ENCODE measurements around the gene SLC6A1. TPM values are rescaled to one million over a fixed set of nuclear protein-coding genes. Genes with fewer than 3 reads are reported as not detected.

SLC6A1 gene
- total and polyA plus RNA-seq, 2 of the 8 experiments (the other 6 are each of a cell fraction or from before 2014, with no cell fraction given), result 0.30 to 0.63 TPM

DNA sequence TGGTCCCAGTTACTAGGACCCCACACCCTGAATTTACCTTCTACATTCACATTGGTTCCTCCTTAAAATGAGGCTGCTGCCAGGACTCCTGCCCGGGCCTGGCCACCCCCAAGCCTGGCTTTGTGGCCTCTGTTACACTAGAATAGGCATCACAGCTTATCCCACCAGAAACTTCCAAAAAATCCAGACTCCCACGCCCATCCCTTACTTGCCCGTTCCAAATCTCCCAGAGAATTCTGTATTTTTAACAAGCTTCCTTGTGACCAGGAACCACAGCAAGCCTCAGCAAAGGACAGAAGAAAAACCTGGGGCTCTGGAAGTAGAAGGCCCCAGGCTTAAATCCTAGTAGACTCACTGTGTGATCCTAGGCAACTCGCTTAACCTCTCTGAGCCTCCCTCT is 36.0 kb upstream of the SLC6A1 start:
- Histone ChIP-seq H3K27me3 (replicated peaks in 1 of 4; ENCODE audit: control insufficient read depth in 3 of 4, extremely low read depth in 1 of 4, insufficient read depth in 3 of 4, low read length in 3 of 4) (no peaks in the 10 kb centered on the region), H4K5ac (ENCODE audit: insufficient read length, low read depth, low read length) (no peak overlapping the region), H3K4me2 (ENCODE audit: insufficient read depth in 1 of 2, low read depth in 2 of 2, low read length in 2 of 2) (no peak overlapping the region), H3K23me2 (ENCODE audit: low read depth, low read length) (no peaks in the 10 kb centered on the region), H2BK12ac (ENCODE audit: low read depth, low read length) (no peak overlapping the region), H2BK5ac (ENCODE audit: low read depth, low read length) (no peak overlapping the region), H4K20me1 (replicated peaks in 1 of 2; ENCODE audit: control insufficient read depth in 1 of 2, insufficient read depth in 2 of 2, low read length in 2 of 2) (no peaks in the 10 kb centered on the region), H3K79me2 (ENCODE audit: control insufficient read depth in 1 of 2, insufficient read depth in 2 of 2, low read length in 2 of 2) (no peaks in the 10 kb centered on the region), H3K9ac (replicated peaks in 1 of 4; ENCODE audit: extremely low read depth in 1 of 4, low read depth in 3 of 4, low read length in 3 of 4) (no peak overlapping the region), H3K4me3 (ENCODE audit: extremely low read depth in 1 of 4, insufficient read depth in 2 of 4, low read depth in 3 of 4, low read length in 4 of 4) (no peak overlapping the region), H3K56ac (replicated peaks; ENCODE audit: insufficient read length, low read depth, low read length) (no peak overlapping the region), H3K18ac (ENCODE audit: extremely low read depth, low read length) (no peak overlapping the region), H2BK120ac (replicated peaks; ENCODE audit: low read depth, low read length) (no peak overlapping the region), H3K14ac (ENCODE audit: insufficient read length) (no peak overlapping the region), H3K23ac (ENCODE audit: insufficient read length) (no peak overlapping the region), H2BK15ac (ENCODE audit: low read length) (no peak overlapping the region), H4K8ac (ENCODE audit: extremely low read depth, insufficient read depth, low read length) (no peak overlapping the region), H3K9me3 (ENCODE audit: insufficient read depth in 2 of 2, low read depth in 1 of 2, low read length in 1 of 2) (no peaks in the 10 kb centered on the region), H3K4me1 (replicated peaks in 1 of 4; ENCODE audit: control insufficient read depth in 3 of 4, insufficient read depth in 4 of 4, low read length in 3 of 4) (no peaks in the 10 kb centered on the region; a peak in 1 of 7 replicates), H3K36me3 (ENCODE audit: control insufficient read depth in 2 of 4, insufficient read depth in 4 of 4, low read length in 3 of 4) (no peaks in the 10 kb centered on the region), H2BK20ac (ENCODE audit: low read length) (no peak overlapping the region), H4K91ac (replicated peaks; ENCODE audit: insufficient read length, low read length) (no peak overlapping the region), H3K27ac (ENCODE audit: low read depth, low read length) (no peak overlapping the region), H3K4ac (replicated peaks; ENCODE audit: insufficient read length, low read depth, low read length) (no peak overlapping the region), H2AFZ (ENCODE audit: low read length) (no peak overlapping the region), H2AK5ac (ENCODE audit: low read depth, low read length) (no peak overlapping the region), H3K79me1 (ENCODE audit: low read depth, low read length) (no peaks in the 10 kb centered on the region)
- WGBS, 2 experiments (ENCODE audit: extremely low coverage in 1 of 2, insufficient coverage in 1 of 2, insufficient read length in 1 of 2, insufficient replicate concordance in 2 of 2, low coverage in 1 of 2, low lambda C conversion rate in 2 of 2, missing lambda C conversion rate in 1 of 2), result 95% methylated on average over 4 of the region's 4 CpGs; no CpG with 5 or more reads in 1 of the 2 experiments
- CTCF ChIA-PET (ENCODE audit: partially characterized antibody), result interaction anchor here (0.8 to 16.2 kb wide), 10 partner anchors 7 to 103 kb away, joined by 3 to 207 read pairs (median 6); no protein-coding TSS in a partner anchor
- FAIRE-seq, result no peak
- POLR2A ChIA-PET (ENCODE audit: partially characterized antibody), result no interaction called here
- DNase-seq (ENCODE audit: low read depth in 1 of 2, low spot score in 2 of 2), result no peak
- TF ChIP-seq, protein P1, sequence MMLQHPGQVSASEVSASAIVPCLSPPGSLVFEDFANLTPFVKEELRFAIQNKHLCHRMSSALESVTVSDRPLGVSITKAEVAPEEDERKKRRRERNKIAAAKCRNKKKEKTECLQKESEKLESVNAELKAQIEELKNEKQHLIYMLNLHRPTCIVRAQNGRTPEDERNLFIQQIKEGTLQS (IDR thresholded peaks at IDR 0.05; ENCODE audit: insufficient read depth, low read depth, low read length), result no peak
- TF ChIP-seq SP4 (IDR thresholded peaks at IDR 0.05; ENCODE audit: low read length) (no peak), RFX5 (IDR thresholded peaks at IDR 0.05; ENCODE audit: borderline replicate concordance, low read depth, low read length) (no peak), CBX8 (IDR thresholded peaks at IDR 0.05; ENCODE audit: borderline replicate concordance, low read depth, low read length) (no peak), TCF12 (IDR thresholded peaks at IDR 0.05; ENCODE audit: low read depth, low read length) (no peak), BRCA1 (IDR thresholded peaks at IDR 0.05; ENCODE audit: low read depth, low read length) (no peak), ZNF274 (IDR thresholded peaks at IDR 0.05; ENCODE audit: borderline replicate concordance, extremely low read depth, low read length) (no peak), E2F6 (IDR thresholded peaks at IDR 0.05) (no peak), KDM1A (IDR thresholded peaks at IDR 0.05; ENCODE audit: borderline replicate concordance, low read length) (no peak), FOSL1 (IDR thresholded peaks at IDR 0.05; ENCODE audit: insufficient read depth, low read depth, low read length) (no peak), TAF7 (optimal IDR thresholded peaks at IDR 0.05; ENCODE audit: borderline replicate concordance, low read depth, low read length) (no peak)
- TF ChIP-seq, protein P2, sequence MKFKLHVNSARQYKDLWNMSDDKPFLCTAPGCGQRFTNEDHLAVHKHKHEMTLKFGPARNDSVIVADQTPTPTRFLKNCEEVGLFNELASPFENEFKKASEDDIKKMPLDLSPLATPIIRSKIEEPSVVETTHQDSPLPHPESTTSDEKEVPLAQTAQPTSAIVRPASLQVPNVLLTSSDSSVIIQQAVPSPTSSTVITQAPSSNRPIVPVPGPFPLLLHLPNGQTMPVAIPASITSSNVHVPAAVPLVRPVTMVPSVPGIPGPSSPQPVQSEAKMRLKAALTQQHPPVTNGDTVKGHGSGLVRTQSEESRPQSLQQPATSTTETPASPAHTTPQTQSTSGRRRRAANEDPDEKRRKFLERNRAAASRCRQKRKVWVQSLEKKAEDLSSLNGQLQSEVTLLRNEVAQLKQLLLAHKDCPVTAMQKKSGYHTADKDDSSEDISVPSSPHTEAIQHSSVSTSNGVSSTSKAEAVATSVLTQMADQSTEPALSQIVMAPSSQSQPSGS (IDR thresholded peaks at IDR 0.05; ENCODE audit: low read length), result no peak

Data from H1 (cell line).